HFFc6 (cell line): ENCODE data around the gene HAPLN2. TPM values are rescaled to one million over a fixed set of nuclear protein-coding genes. Genes with fewer than 3 reads are reported as not detected.
A peak's percentile ranks its signal among the peaks of the same experiment; 100 is the strongest.

Experiments used
- DNase-seq: peaks from one replicate; pipeline ENCODE4 v3.0.0-alpha.2; 2018
- H3K27ac Mint-ChIP-seq: 2 replicates; pipeline ENCODE4 v1.8.0; 2020; ENCODE audit warnings: mild to moderate bottlenecking, mixed read lengths
- H3K27me3 Mint-ChIP-seq: 2 replicates; pipeline ENCODE4 v1.8.0; 2021; ENCODE audit warnings: mild to moderate bottlenecking, moderate library complexity, mixed read lengths; ENCODE audit not compliant: insufficient read depth
- H3K36me3 Mint-ChIP-seq: 2 replicates; pipeline ENCODE4 v1.8.0; 2021; ENCODE audit warnings: low read depth, mixed read lengths
- H3K4me1 Mint-ChIP-seq: 2 replicates; pipeline ENCODE4 v1.8.0; 2020; ENCODE audit warnings: low read depth, mixed read lengths
- H3K4me3 Mint-ChIP-seq: 2 replicates; pipeline ENCODE4 v1.8.0; 2020; ENCODE audit warnings: mild to moderate bottlenecking, moderate library complexity, mixed read lengths
- H3K9me3 Mint-ChIP-seq: 2 replicates; pipeline ENCODE4 v1.8.0; 2020; ENCODE audit warnings: mild to moderate bottlenecking, mixed read lengths
- CTCF ChIP-seq: fragments of 200-600 bp; sonication (generic); IDR thresholded peaks from 2 replicates; pipeline ENCODE4 v1.5.0; 2021; ENCODE audit warnings: antibody characterized with exemption, mild to moderate bottlenecking
- total RNA-seq, 6 experiments: library from RNA; stranded (reverse); fragmentation: NEBNext Ultra II Directional; extraction: Animal tissue kit (Norgen Biotek cat#: 25700); gene quantifications; 2 replicates in 1 of 6; 3 replicates in 5 of 6; pipeline ENCODE4 v1.2.3, GENCODE V29; 2021

Gene HAPLN2
- total RNA-seq, 6 experiments from 2014 or later: not detected

- Mint-ChIP-seq H3K4me1 (peaks cover 28% of the 10 kb centered on the region), H3K27ac (no peak overlapping the region; the same call in 1 of the 2 replicates), H3K9me3 (no peaks in the 10 kb centered on the region), H3K36me3 (peaks cover 11% of the 10 kb centered on the region; the same call in 1 of the 2 replicates), H3K27me3 (peaks cover 3% of the 10 kb centered on the region), H3K4me3 (no peak overlapping the region)
- no peak for TF ChIP-seq CTCF
- DNase-seq: no peak
Observed at GRCh38 chr1:156598125-156598524, 21.1 kb upstream of the HAPLN2 start.

GRCh38 chr1:156598731-156599432, 20.3 kb upstream of the HAPLN2 start:
- no peak overlapping the region for H3K27ac Mint-ChIP-seq
- H3K9me3 Mint-ChIP-seq: no peaks in the 10 kb centered on the region
- H3K36me3 Mint-ChIP-seq: peaks cover 11% of the 10 kb centered on the region; the same call in 1 of the 2 replicates
- H3K4me1 Mint-ChIP-seq: peaks cover 28% of the 10 kb centered on the region
- DNase-seq: no peak
- peaks cover 3% of the 10 kb centered on the region for H3K27me3 Mint-ChIP-seq
- TF ChIP-seq CTCF: no peak
- no peak overlapping the region for H3K4me3 Mint-ChIP-seq

DNA sequence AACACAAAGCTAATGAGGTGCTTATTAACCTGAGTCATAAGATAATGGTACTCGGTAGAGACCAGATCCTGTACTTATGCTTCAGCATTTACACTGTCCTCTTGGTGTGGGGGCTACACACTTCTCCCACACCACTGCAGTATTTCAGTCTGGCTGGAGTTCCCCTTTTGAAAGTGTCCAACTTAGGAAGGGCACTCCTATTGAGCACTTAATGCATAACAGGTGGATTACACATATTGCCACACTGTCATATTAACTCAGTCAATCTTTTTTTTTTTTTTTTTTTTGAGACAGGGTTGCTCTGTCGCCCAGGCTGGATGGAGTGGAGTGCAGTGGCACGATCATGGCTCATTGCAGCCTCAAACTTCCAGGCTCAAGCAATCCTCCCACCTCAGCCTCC, 19.4 kb upstream of the HAPLN2 start:
- peak; percentile 47 for TF ChIP-seq CTCF
- Mint-ChIP-seq H3K27ac (no peak overlapping the region), H3K9me3 (no peaks in the 10 kb centered on the region), H3K27me3 (peaks cover 3% of the 10 kb centered on the region), H3K36me3 (peaks cover 11% of the 10 kb centered on the region; the same call in 1 of the 2 replicates), H3K4me1 (peaks cover 28% of the 10 kb centered on the region), H3K4me3 (peak overlapping the region; percentile 98)
- DNase-seq: no peak

- Mint-ChIP-seq H3K36me3 (peaks cover 2% of the 10 kb centered on the region; the same call in 1 of the 2 replicates), H3K27ac (peak overlapping the region; percentile 97), H3K27me3 (peaks cover 3% of the 10 kb centered on the region), H3K4me3 (peak overlapping the region; percentile 98), H3K4me1 (peaks cover 28% of the 10 kb centered on the region), H3K9me3 (no peaks in the 10 kb centered on the region)
- no peak for DNase-seq
- TF ChIP-seq CTCF: no peak
Observed at GRCh38 chr1:156600733-156601121, 18.5 kb upstream of the HAPLN2 start.

- DNase-seq: peak; percentile 96
- Mint-ChIP-seq H3K27ac (peak within 1 kb of the TSS; percentile 97), H3K4me3 (peak within 1 kb of the TSS; percentile 98), H3K9me3 (no peaks in the 10 kb centered on the region), H3K36me3 (no peaks in the 10 kb centered on the region; the same call in 1 of the 2 replicates), H3K27me3 (peaks cover 3% of the 10 kb centered on the region), H3K4me1 (peaks cover 28% of the 10 kb centered on the region)
- TF ChIP-seq CTCF: no peak
Observed at GRCh38 chr1:156601122-156601830, 17.9 kb upstream of the HAPLN2 start, which contains the start of gene GPATCH4. Gene GPATCH4 (minus strand): TSS chr1:156601479.
